Prostate gland (tissue), 2 donors: Measurements from ENCODE around the gene SKAP2.

Experiments
- CTCF ChIP-seq, 4 experiments: fragments of 200-600 bp in 2 of 4; fragments of 450-650 bp in 2 of 4; sonication (generic) in 2 of 4; IDR thresholded peaks; 1 replicate in 3 of 4; 2 replicates in 1 of 4; pipeline ENCODE4 v1.5.1; 2016 to 2019; ENCODE audit warnings: antibody characterized with exemption in 4 of 4, mild to moderate bottlenecking in 2 of 4, moderate library complexity in 2 of 4
- POLR2A ChIP-seq: fragments of 450-650 bp; IDR thresholded peaks from one replicate; pipeline ENCODE4 v1.6.1; 2016; ENCODE audit warnings: antibody characterized with exemption, mild to moderate bottlenecking

GRCh38 chr7:26673858-26674257 is 190.5 kb downstream of the SKAP2 start:
- TF ChIP-seq CTCF (IDR thresholded peaks at IDR 0.05), result no peak
- TF ChIP-seq POLR2A, result no peak
